HG02763 (cell line): Measurements from ENCODE around the gene SPINT4.
"Not testable (repeated sequence)": the region's sequence is repeated elsewhere in the genome, so short reads cannot be mapped to it uniquely, and the experiment has no call there.

Source experiments
- ATAC-seq: cut with Tn5 transposase; IDR thresholded peaks from one replicate; pipeline ENCODE4 v1.9.1; 2021; ENCODE audit warnings: mild to moderate bottlenecking, moderate library complexity; ENCODE audit not compliant: unreplicated experiment

SPINT4 gene

DNA sequence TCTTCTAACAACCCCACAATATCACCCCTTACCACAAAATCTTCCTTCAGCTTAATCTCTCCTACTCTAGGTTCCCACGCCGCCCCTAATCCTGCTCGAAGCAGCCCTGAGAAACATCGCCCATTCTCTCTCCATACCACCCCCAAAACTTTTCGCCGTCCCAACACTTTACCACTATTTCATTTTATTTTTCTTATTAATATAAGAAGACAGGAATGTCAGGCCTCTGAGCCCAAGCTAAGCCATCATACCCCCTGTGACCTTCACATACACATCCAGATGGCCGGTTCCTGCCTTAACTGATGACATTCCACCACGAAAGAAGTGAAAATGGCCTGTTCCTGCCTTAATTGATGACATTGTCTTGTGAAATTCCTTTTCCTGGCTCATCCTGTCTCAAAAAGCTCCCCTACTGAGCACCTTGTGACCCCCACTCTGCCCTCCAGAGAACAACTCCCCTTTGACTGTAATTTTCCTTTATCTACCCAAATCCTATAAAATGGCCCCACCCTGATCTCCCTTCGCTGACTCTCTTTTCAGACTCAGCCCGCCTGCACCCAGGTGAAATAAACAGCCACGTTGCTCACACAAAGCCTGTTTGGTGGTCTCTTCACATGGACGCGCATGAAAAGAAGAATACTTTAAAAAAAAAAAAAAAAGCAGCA, 42.6 kb downstream of the SPINT4 start:
- not testable (repeated sequence) for ATAC-seq

DNA sequence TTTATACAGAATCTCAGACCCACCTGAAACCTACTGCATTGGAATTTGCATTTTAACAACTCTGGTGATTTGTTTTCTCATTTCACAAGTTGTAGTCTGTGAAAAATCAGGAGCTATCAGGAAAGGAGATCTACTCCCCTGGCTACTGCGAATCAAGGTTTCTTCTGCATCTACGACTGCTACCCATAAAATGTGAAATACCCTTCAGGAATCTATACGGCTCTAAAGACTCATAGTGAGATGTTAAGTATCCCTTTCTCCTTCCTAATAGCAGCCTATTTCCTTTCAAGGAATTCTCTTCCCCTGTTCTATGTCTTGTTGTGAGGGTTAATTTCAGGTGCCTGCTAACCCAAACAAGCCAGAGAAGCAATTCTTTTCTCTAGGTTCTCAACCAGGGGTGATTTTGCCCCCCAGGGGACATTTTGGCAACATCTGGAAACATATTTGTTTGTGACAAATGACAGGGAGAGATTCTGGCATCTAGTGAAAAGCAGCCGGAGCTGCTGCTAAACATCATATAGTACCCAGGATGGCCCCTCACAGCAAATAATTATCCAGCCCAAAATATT, 43.2 kb downstream of the SPINT4 start:
- no peak for ATAC-seq

DNA sequence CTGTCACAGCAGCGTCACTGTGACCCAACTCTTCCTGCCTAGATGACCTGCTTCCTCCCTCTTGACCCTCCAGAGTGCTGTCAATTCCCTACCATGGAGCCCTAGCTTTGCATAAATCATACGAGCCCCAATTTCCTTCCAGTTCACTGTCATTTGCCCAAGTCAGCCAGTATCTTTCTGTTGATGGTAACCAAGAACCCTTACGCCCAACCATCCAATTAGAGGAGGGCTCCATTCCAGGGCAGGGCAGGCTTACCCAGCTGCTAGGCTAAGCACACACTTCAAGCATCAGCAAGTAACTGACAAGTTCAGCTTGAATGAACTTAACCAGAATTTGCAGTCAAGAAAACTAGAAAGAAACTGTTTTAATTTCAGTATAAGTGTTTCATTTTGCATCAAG, 43.8 kb downstream of the SPINT4 start:
- no peak for ATAC-seq

DNA sequence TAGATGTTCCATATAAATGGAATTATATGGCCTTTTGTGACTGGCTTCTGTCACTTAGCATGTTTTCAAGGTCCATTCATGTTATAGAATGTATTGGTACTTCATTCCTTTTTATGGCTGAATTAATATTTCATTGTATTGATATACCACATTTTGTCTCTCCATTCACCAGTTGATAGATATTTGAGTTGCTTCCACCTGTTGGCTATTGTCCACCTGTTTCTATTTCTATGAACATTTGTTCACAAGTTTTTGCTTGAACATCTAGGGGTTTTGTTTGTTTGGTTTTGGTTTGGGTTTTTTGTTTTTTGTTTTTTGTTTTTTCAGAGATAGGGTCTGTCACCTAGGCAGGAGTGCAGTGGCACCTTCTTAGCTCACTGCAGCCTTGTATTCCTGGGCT, 46.3 kb downstream of the SPINT4 start:
- no peak for ATAC-seq

DNA sequence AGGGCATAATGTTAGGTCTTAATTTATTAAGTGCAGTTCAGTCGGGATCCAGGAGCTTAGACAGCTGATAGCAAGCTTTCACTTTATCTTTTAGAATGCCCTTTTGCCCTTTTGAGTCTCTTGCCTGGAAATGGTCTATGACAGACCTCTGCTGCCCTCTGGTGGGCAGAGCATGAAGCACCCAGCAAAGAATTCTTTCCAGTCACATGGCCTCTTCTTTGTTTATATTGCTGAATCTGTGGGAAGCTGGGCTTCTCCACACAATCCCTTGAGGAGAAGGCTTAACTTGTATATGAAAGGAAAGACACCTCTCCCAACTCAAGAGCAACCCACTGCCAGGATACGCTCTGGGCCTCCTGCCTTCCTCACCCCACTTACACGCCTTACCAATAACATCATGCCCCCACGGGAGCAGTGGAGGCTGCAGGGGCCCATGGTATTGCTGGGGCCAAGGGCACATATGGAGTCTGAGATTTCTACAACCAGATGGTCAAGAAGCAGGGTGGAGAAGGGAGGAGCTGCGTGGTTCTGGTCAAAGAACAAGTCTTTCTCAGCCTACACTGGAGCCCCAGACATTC, 49.1 kb downstream of the SPINT4 start:
- no peak for ATAC-seq

DNA sequence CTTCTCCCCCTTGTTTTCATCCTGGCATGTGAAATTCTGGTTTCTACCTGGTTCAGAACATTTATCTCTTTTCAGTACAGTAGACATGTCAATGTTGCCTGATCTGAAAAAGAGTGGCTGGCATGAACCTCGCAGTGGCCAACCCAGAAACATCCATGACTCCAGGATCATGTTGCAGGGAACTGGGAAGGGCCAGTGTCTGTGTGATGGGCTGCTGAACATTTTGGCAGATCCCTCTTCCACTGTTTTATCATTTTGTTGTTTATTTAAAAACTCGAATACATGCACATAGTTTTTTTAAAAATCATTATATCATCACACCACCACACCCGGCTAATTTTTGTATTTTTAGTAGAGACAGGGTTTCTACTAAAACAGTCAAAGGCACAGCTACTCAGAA, 50.5 kb downstream of the SPINT4 start:
- no peak for ATAC-seq

DNA sequence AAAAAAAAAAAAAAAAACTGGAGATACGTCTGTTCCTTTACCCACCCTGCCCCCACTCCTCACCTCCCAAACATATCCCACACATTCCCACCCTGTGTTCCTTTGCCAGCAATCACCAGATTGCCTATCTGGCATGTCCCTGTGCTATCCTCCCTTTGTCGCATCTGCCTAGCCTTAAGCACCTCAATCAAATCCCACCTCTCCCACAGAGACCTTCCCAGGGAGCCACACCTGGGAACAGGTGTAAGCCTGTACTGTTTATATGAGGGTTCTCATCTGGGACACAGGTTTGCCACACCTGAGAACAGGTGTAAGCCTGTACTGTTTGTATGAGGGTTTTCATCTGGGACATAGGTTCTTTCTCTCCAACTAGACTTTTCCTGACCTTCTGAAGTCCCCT, 52.8 kb downstream of the SPINT4 start:
- no peak for ATAC-seq

DNA sequence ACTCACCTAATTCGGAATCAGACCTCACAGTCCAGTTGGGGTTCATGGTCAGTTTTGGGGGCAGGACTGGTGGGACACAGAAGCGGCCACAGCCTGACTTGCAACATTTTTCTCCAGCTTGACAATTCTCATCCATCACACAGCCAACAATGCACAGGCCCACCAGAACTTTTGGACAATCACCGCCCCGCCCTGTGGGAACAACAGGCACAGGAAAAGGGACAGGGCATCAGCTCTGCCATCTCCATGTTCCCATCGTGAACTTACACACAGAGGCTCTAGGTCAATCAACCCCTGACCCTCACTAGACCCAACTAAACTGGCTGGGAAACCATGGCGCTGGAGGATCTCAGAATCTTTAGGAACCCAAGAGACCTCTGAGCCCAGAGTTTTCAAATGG, 53.3 kb downstream of the SPINT4 start:
- ATAC-seq: no peak
